H1 (cell line): ENCODE results near the gene SMG7. TPM values are rescaled to one million over a fixed set of nuclear protein-coding genes. Genes with fewer than 3 reads are reported as not detected.

Source experiments
- CTCF ChIA-PET: fragments of 300-600 bp; sonication (Branson Sonifier 250); formaldehyde crosslinking; loops from one replicate; lab custom pipeline; 2021; ENCODE audit not compliant: partially characterized antibody; lab: Charles Lee
- POLR2A ChIA-PET: fragments of 300-600 bp; sonication (Branson Sonifier 250); formaldehyde crosslinking; loops from one replicate; lab custom pipeline; 2021; ENCODE audit warnings: inconsistent platforms; ENCODE audit not compliant: partially characterized antibody; lab: Charles Lee
- DNase-seq, 2 experiments: peaks; one replicate each; pipeline versions ENCODE4 v3.0.0 to v3.0.0-alpha.2; 2010 to 2022; ENCODE audit warnings: low spot score in 2 of 2, low read depth in 1 of 2, mixed read lengths in 1 of 2
- FAIRE-seq: peaks from 2 replicates; lab custom pipeline; 2011; peaks lifted over from hg19 to GRCh38; lab: Jason Lieb, UNC
- H2AFZ ChIP-seq: 2 replicates; pipeline ENCODE4 v1.8.1; 2012; ENCODE audit warnings: low read length, inconsistent platforms
- H2AK5ac ChIP-seq: 2 replicates; pipeline ENCODE4 v1.6.1; 2013; ENCODE audit warnings: low read depth, low read length
- H2BK120ac ChIP-seq: replicated peaks from 2 replicates; pipeline ENCODE3; 2013; ENCODE audit warnings: low read depth, low read length, inconsistent platforms
- H2BK12ac ChIP-seq: 2 replicates; pipeline ENCODE4 v1.6.1; 2013; ENCODE audit warnings: low read depth, low read length
- H2BK15ac ChIP-seq: 2 replicates; pipeline ENCODE4 v1.6.1; 2013; ENCODE audit warnings: low read length
- H2BK20ac ChIP-seq: 2 replicates; pipeline ENCODE4 v1.6.1; 2013; ENCODE audit warnings: low read length
- H2BK5ac ChIP-seq: 2 replicates; pipeline ENCODE4 v1.6.1; 2013; ENCODE audit warnings: low read depth, low read length
- H3K14ac ChIP-seq: 2 replicates; pipeline ENCODE4 v1.6.1; 2013; ENCODE audit warnings: inconsistent platforms; ENCODE audit not compliant: insufficient read length
- H3K18ac ChIP-seq: 2 replicates; pipeline ENCODE4 v1.6.1; 2013; ENCODE audit warnings: low read length; ENCODE audit errors: extremely low read depth
- H3K23ac ChIP-seq: 2 replicates; pipeline ENCODE4 v1.6.1; 2013; ENCODE audit warnings: inconsistent platforms; ENCODE audit not compliant: insufficient read length
- H3K23me2 ChIP-seq: 2 replicates; pipeline ENCODE4 v1.6.1; 2013; ENCODE audit warnings: low read depth, low read length
- H3K27ac ChIP-seq: 2 replicates; pipeline ENCODE4 v1.6.1; 2011; ENCODE audit warnings: low read depth, low read length, inconsistent platforms
- H3K27me3 ChIP-seq, 4 experiments: replicated peaks in 1 of 4; 1 replicate in 1 of 4; 2 replicates in 3 of 4; pipeline versions ENCODE4 v1.6.1 to v1.8.1; 2011 to 2013; ENCODE audit warnings: low read length in 3 of 4, mild to moderate bottlenecking in 3 of 4, inconsistent platforms in 2 of 4, mixed read lengths in 2 of 4, moderate library complexity in 1 of 4; ENCODE audit not compliant: control insufficient read depth in 3 of 4, insufficient read depth in 3 of 4; ENCODE audit errors: extremely low read depth in 1 of 4
- H3K36me3 ChIP-seq, 4 experiments: 2 replicates each; pipeline versions ENCODE4 v1.6.1 to v1.8.1; 2011 to 2013; ENCODE audit warnings: mild to moderate bottlenecking in 4 of 4, low read length in 3 of 4, moderate library complexity in 2 of 4, control low read depth in 1 of 4, inconsistent platforms in 1 of 4; ENCODE audit not compliant: insufficient read depth in 4 of 4, control insufficient read depth in 2 of 4
- H3K4ac ChIP-seq: replicated peaks from 2 replicates; pipeline ENCODE3; 2013; ENCODE audit warnings: low read length, low read depth, mixed read lengths, inconsistent platforms; ENCODE audit not compliant: insufficient read length
- H3K4me1 ChIP-seq, 4 experiments: replicated peaks in 1 of 4; 1 replicate in 1 of 4; 2 replicates in 3 of 4; pipeline versions ENCODE4 v1.6.1 to v1.8.1; 2011 to 2013; ENCODE audit warnings: low read length in 3 of 4, inconsistent platforms in 2 of 4, mixed read lengths in 1 of 4; ENCODE audit not compliant: insufficient read depth in 4 of 4, control insufficient read depth in 3 of 4
- H3K4me2 ChIP-seq, 2 experiments: 2 replicates each; pipeline versions ENCODE4 v1.6.1 to v1.8.1; 2011 to 2013; ENCODE audit warnings: low read depth in 2 of 2, low read length in 2 of 2, control low read depth in 1 of 2, inconsistent platforms in 1 of 2, mild to moderate bottlenecking in 1 of 2; ENCODE audit not compliant: insufficient read depth in 1 of 2
- H3K4me3 ChIP-seq, 4 experiments: fragments of 200-600, 300-600 bp in 1 of 4; sonication (generic), shearing (Covaris generic), sonication (Bioruptor Twin) in 1 of 4; 2 replicates each; pipeline versions ENCODE4 v1.5.1 to v1.8.1; 2011 to 2016; ENCODE audit warnings: low read length in 4 of 4, low read depth in 3 of 4, control low read depth in 2 of 4, inconsistent platforms in 2 of 4, mild to moderate bottlenecking in 2 of 4, mixed read lengths in 1 of 4, moderate library complexity in 1 of 4; ENCODE audit not compliant: insufficient read depth in 2 of 4; ENCODE audit errors: extremely low read depth in 1 of 4
- H3K56ac ChIP-seq: replicated peaks from 2 replicates; pipeline ENCODE3; 2013; ENCODE audit warnings: low read depth, mild to moderate bottlenecking, mixed read lengths, low read length, inconsistent platforms; ENCODE audit not compliant: insufficient read length
- H3K79me1 ChIP-seq: 2 replicates; pipeline ENCODE4 v1.6.1; 2013; ENCODE audit warnings: low read depth, low read length, control low read depth
- H3K79me2 ChIP-seq, 2 experiments: 2 replicates each; pipeline versions ENCODE4 v1.6.1 to v1.8.1; 2012 to 2013; ENCODE audit warnings: low read length in 2 of 2, mild to moderate bottlenecking in 2 of 2, inconsistent platforms in 1 of 2; ENCODE audit not compliant: insufficient read depth in 2 of 2, control insufficient read depth in 1 of 2
- H3K9ac ChIP-seq, 4 experiments: replicated peaks in 1 of 4; 1 replicate in 1 of 4; 2 replicates in 3 of 4; pipeline versions ENCODE4 v1.6.1 to v1.8.1; 2011 to 2013; ENCODE audit warnings: low read depth in 3 of 4, low read length in 3 of 4, control low read depth in 2 of 4, mild to moderate bottlenecking in 2 of 4, moderate library complexity in 2 of 4, inconsistent platforms in 1 of 4; ENCODE audit errors: extremely low read depth in 1 of 4
- H3K9me3 ChIP-seq, 2 experiments: 2 replicates each; pipeline versions ENCODE4 v1.6.1 to v1.8.1; 2012 to 2013; ENCODE audit warnings: mild to moderate bottlenecking in 2 of 2, moderate library complexity in 2 of 2, control low read depth in 1 of 2, inconsistent platforms in 1 of 2, low read depth in 1 of 2, low read length in 1 of 2, mixed read lengths in 1 of 2; ENCODE audit not compliant: insufficient read depth in 2 of 2
- H4K20me1 ChIP-seq, 2 experiments: replicated peaks in 1 of 2; 2 replicates each; pipeline versions ENCODE3 to v1.8.1; 2011 to 2013; ENCODE audit warnings: inconsistent platforms in 2 of 2, low read length in 2 of 2, mild to moderate bottlenecking in 1 of 2; ENCODE audit not compliant: insufficient read depth in 2 of 2, control insufficient read depth in 1 of 2
- H4K5ac ChIP-seq: 2 replicates; pipeline ENCODE4 v1.6.1; 2013; ENCODE audit warnings: low read length, low read depth, mixed read lengths, inconsistent platforms; ENCODE audit not compliant: insufficient read length
- H4K8ac ChIP-seq: 2 replicates; pipeline ENCODE4 v1.8.0; 2013; ENCODE audit warnings: mild to moderate bottlenecking, moderate library complexity, low read length, inconsistent platforms; ENCODE audit not compliant: insufficient read depth; ENCODE audit errors: extremely low read depth
- H4K91ac ChIP-seq: replicated peaks from 2 replicates; pipeline ENCODE3; 2013; ENCODE audit warnings: low read length, mixed read lengths, inconsistent platforms; ENCODE audit not compliant: insufficient read length
- BACH1 ChIP-seq: IDR thresholded peaks from 2 replicates; pipeline ENCODE4 v1.6.1; 2012; ENCODE audit warnings: low read length, improper control_type of control experiment
- CBX8 ChIP-seq: fragments of 300-800, 300-1000 bp; sonication (generic); IDR thresholded peaks from 2 replicates; pipeline ENCODE4 v1.7.1; 2016; ENCODE audit warnings: low read depth, low read length, borderline replicate concordance
- CEBPB ChIP-seq: IDR thresholded peaks from 2 replicates; pipeline ENCODE4 v1.6.1; 2012; ENCODE audit warnings: low read depth, low read length
- E2F6 ChIP-seq: IDR thresholded peaks from 2 replicates; pipeline ENCODE4 v1.6.1; 2012; ENCODE audit warnings: inconsistent platforms
- EP300 ChIP-seq, 2 experiments: IDR thresholded peaks; 1 replicate in 1 of 2; 2 replicates in 1 of 2; pipeline ENCODE4 v1.6.1; 2011 to 2012; ENCODE audit warnings: low read depth in 2 of 2, low read length in 2 of 2, mild to moderate bottlenecking in 2 of 2, borderline replicate concordance in 1 of 2, inconsistent platforms in 1 of 2, moderate library complexity in 1 of 2
- KDM4A ChIP-seq: IDR thresholded peaks from one replicate; pipeline ENCODE4 v1.7.1; 2012; ENCODE audit warnings: low read depth, mild to moderate bottlenecking, moderate library complexity, low read length, inconsistent platforms; ENCODE audit not compliant: severe bottlenecking
- NRF1 ChIP-seq: IDR thresholded peaks from 2 replicates; pipeline ENCODE4 v1.6.1; 2011; ENCODE audit warnings: mild to moderate bottlenecking, low read depth, low read length, improper control_type of control experiment
- RAD21 ChIP-seq, 2 experiments: IDR thresholded peaks in 1 of 2; conservative IDR thresholded peaks in 1 of 2; 2 replicates each; pipeline ENCODE4 v1.6.1; 2011; ENCODE audit warnings: low read depth in 2 of 2, low read length in 2 of 2, improper control_type of control experiment in 1 of 2, inconsistent platforms in 1 of 2, mild to moderate bottlenecking in 1 of 2, moderate library complexity in 1 of 2
- SAP30 ChIP-seq: fragments of 300-600 bp; sonication (generic); IDR thresholded peaks from 2 replicates; pipeline ENCODE4 v1.7.1; 2012; ENCODE audit warnings: low read length, moderate library complexity, mild to moderate bottlenecking, inconsistent platforms; ENCODE audit not compliant: insufficient read depth, insufficient replicate concordance
- SIRT6 ChIP-seq: IDR thresholded peaks from one replicate; pipeline ENCODE4 v1.7.1; 2012; ENCODE audit warnings: low read length, inconsistent platforms
- SP1 ChIP-seq: IDR thresholded peaks from 2 replicates; pipeline ENCODE4 v1.6.1; 2011; ENCODE audit warnings: low read depth, low read length
- SP4 ChIP-seq: IDR thresholded peaks from 2 replicates; pipeline ENCODE4 v1.6.1; 2012; ENCODE audit warnings: low read length, inconsistent platforms
- ZNF274 ChIP-seq: IDR thresholded peaks from 2 replicates; pipeline ENCODE4 v1.7.0; 2012; ENCODE audit warnings: low read length, borderline replicate concordance; ENCODE audit errors: extremely low read depth
- WGBS, 2 experiments: shearing (Covaris generic) in 1 of 2; methylation state at CpG; one replicate each; pipeline versions ENCODE4 v1.1.6 to v1.1.7; 2013 to 2015; ENCODE audit warnings: low lambda C conversion rate in 2 of 2, mixed read lengths in 2 of 2, inconsistent platforms in 1 of 2, low coverage in 1 of 2, missing lambda C conversion rate in 1 of 2; ENCODE audit not compliant: insufficient replicate concordance in 2 of 2, insufficient coverage in 1 of 2, insufficient read length in 1 of 2; ENCODE audit errors: extremely low coverage in 1 of 2, missing lambda C conversion rate in 1 of 2; 5-methylcytosine and 5-hydroxymethylcytosine counted together
- polyA plus RNA-seq, 7 experiments: library from polyadenylated mRNA; depleted of rRNA in 3 of 7; stranded (reverse) in 5 of 7; unstranded in 2 of 7; fragments of >200 nt in 5 of 7; fragments of 200-250 nt in 2 of 7; gene quantifications; 1 replicate in 5 of 7; 2 replicates in 1 of 7; 4 replicates in 1 of 7; pipeline versions ENCODE4 v1.2.1 to v1.2.3, GENCODE V29; 2011 to 2013; ENCODE audit warnings: missing spikeins in 2 of 7, mixed read lengths in 2 of 7
- total RNA-seq: library from RNA; stranded (reverse); fragmentation: NEBNext Ultra II Directional; extraction: Animal tissue kit (Norgen Biotek cat#: 25700); gene quantifications from 2 replicates; pipeline ENCODE4 v1.2.1, GENCODE V29; 2021

The SMG7 gene
- total and polyA plus RNA-seq, 2 of the 8 experiments (the other 6 are each of a cell fraction or from before 2014, with no cell fraction given) = 39.3 to 65.6 TPM

- H3K4me1 ChIP-seq = peaks cover 0 to 6% (median 2%) of the 10 kb centered on the region in 4 experiments; a peak in 4 of 7 replicates
- H3K9ac ChIP-seq = no peak overlapping the region
- H3K27me3 ChIP-seq = no peaks in the 10 kb centered on the region
- no peak overlapping the region for H2BK15ac ChIP-seq
- no peaks in the 10 kb centered on the region for H3K9me3 ChIP-seq
- no peak overlapping the region for H3K4ac ChIP-seq
- CTCF ChIA-PET = interaction anchor here (1.6 kb wide), 1 partner anchor 10 kb away, joined by 6 read pairs; no protein-coding TSS in a partner anchor
- no peaks in the 10 kb centered on the region for H3K23me2 ChIP-seq
- WGBS, 2 experiments = 98% methylated on average over 5 of the region's 5 CpGs; no CpG with 5 or more reads in 1 of the 2 experiments
- no peak for DNase-seq
- no peak overlapping the region for H2BK12ac ChIP-seq
- H3K56ac ChIP-seq = no peak overlapping the region
- H3K23ac ChIP-seq = no peak overlapping the region
- no peak overlapping the region for H3K18ac ChIP-seq
- H4K8ac ChIP-seq = no peak overlapping the region
- H4K20me1 ChIP-seq = no peaks in the 10 kb centered on the region
- H2AK5ac ChIP-seq = no peak overlapping the region
- H2AFZ ChIP-seq = no peak overlapping the region
- no peak for FAIRE-seq
- H3K79me2 ChIP-seq = no peaks in the 10 kb centered on the region
- no peak overlapping the region for H2BK20ac ChIP-seq
- H4K5ac ChIP-seq = no peak overlapping the region
- H3K4me2 ChIP-seq = no peak overlapping the region
- H4K91ac ChIP-seq = no peak overlapping the region
- H2BK5ac ChIP-seq = no peak overlapping the region
- no peak overlapping the region for H3K27ac ChIP-seq
- no peak overlapping the region for H3K14ac ChIP-seq
- no peak overlapping the region for H3K4me3 ChIP-seq
- POLR2A ChIA-PET = interaction anchor here (0.6 to 1.1 kb wide), 3 partner anchors 8 to 12 kb away, joined by 3 read pairs; no protein-coding TSS in a partner anchor
- no peak overlapping the region for H2BK120ac ChIP-seq
- H3K36me3 ChIP-seq = no peaks in the 10 kb centered on the region; a peak in 1 of 8 replicates
- 0 out of 2 replicates have a peak, but pooled peaks cover 2% of the 10 kb centered on the region for H3K79me1 ChIP-seq
- TF ChIP-seq BACH1 (no peak), SP4 (no peak), CEBPB (no peak), RAD21 (IDR thresholded peaks at IDR 0.05 in 1 of 2, conservative IDR thresholded peaks at IDR 0.05 in 1 of 2; ENCODE audit: low read depth in 2 of 2, low read length in 2 of 2) (no peak), ZNF274 (no peak), NRF1 (no peak), CBX8 (no peak), EP300 (IDR thresholded peaks at IDR 0.05; ENCODE audit: borderline replicate concordance in 1 of 2, low read depth in 2 of 2, low read length in 2 of 2) (no peak), SAP30 (no peak), SP1 (no peak), KDM4A (no peak), E2F6 (no peak), SIRT6 (no peak)
Observed at GRCh38 chr1:183575606-183576005, 103.3 kb downstream of the SMG7 start.
